GM18909 (cell line): Measurements from ENCODE around the gene KCNAB2.

Source experiments
- ATAC-seq: cut with Tn5 transposase; IDR thresholded peaks from one replicate; pipeline ENCODE4 v1.9.1; 2021; ENCODE audit warnings: mild to moderate bottlenecking; ENCODE audit not compliant: unreplicated experiment, poor library complexity

The KCNAB2 gene

GRCh38 chr1:6123816-6124215 lies 78.1 kb downstream of the KCNAB2 start:
- no peak for ATAC-seq

GRCh38 chr1:6124341-6124740 lies 78.7 kb downstream of the KCNAB2 start:
- no peak for ATAC-seq

- ATAC-seq, result no peak
Observed at GRCh38 chr1:6124746-6125365, 79.2 kb downstream of the KCNAB2 start.

GRCh38 chr1:6125366-6125765 lies 79.7 kb downstream of the KCNAB2 start:
- no peak for ATAC-seq

GRCh38 chr1:6126028-6126427 lies 80.3 kb downstream of the KCNAB2 start:
- ATAC-seq, result no peak

GRCh38 chr1:6126521-6127067 lies 80.9 kb downstream of the KCNAB2 start:
- ATAC-seq, result no peak

- no peak for ATAC-seq
Observed at GRCh38 chr1:6127587-6128163, 82.0 kb downstream of the KCNAB2 start.

GRCh38 chr1:6128276-6129081 lies 82.8 kb downstream of the KCNAB2 start:
- ATAC-seq, result no peak

- no peak for ATAC-seq
Observed at GRCh38 chr1:6129313-6129712, 83.6 kb downstream of the KCNAB2 start.

GRCh38 chr1:6130036-6130435 lies 84.3 kb downstream of the KCNAB2 start:
- ATAC-seq, result no peak

- no peak for ATAC-seq
Observed at GRCh38 chr1:6130596-6130995, 84.9 kb downstream of the KCNAB2 start.

GRCh38 chr1:6131561-6131960 lies 85.9 kb downstream of the KCNAB2 start:
- ATAC-seq, result no peak

GRCh38 chr1:6133146-6133895 lies 87.6 kb downstream of the KCNAB2 start:
- no peak for ATAC-seq

GRCh38 chr1:6134206-6134605 lies 88.5 kb downstream of the KCNAB2 start:
- ATAC-seq, result no peak

- no peak for ATAC-seq
Observed at GRCh38 chr1:6134741-6135510, 89.2 kb downstream of the KCNAB2 start.

- no peak for ATAC-seq
Observed at GRCh38 chr1:6136516-6137220, 91.0 kb downstream of the KCNAB2 start.

- ATAC-seq, result no peak
Observed at GRCh38 chr1:6137758-6138157, 92.1 kb downstream of the KCNAB2 start.

GRCh38 chr1:6140413-6140812 lies 94.7 kb downstream of the KCNAB2 start:
- no peak for ATAC-seq

- no peak for ATAC-seq
Observed at GRCh38 chr1:6141592-6141991, 95.9 kb downstream of the KCNAB2 start.
